Measurements from ENCODE around the gene SMPD1. TPM values are rescaled to one million over a fixed set of nuclear protein-coding genes. Genes with fewer than 3 reads are reported as not detected.

The SMPD1 gene
- total RNA-seq, 1 experiment from 2014 or later, result 176 TPM

DNA sequence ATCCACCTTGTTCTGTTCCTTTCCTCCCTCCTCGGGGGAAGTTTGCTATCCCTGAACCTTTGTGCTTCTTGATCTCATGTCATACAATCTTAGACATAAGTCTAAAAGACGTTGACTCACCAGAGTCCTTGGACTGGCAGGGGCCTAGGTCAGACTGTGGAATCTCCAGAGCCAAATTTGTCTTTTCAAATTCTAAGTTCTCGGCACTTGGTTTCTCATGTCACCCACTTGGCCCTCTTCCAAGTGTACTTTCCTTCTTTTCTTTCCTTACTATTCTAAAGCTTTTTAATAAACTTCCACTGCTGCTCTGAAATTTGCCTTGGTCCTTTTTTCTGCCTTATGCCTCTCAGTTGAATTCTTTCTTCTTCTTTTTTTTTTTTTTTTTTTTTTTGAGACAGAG, 30.1 kb upstream of the SMPD1 start:
- no peak overlapping the region for H3K27ac ChIP-seq (ENCODE audit: low read depth, low read length, poor library complexity, severe bottlenecking)
- H3K4me3 ChIP-seq (ENCODE audit: low read depth, low read length, poor library complexity, severe bottlenecking), result no peak overlapping the region
- CTCF ChIA-PET, result interaction anchor here (0.6 to 0.7 kb wide), 2 partner anchors 19 to 754 kb away, joined by 7 to 9 read pairs; no protein-coding TSS in a partner anchor
- TF ChIP-seq, protein P1, sequence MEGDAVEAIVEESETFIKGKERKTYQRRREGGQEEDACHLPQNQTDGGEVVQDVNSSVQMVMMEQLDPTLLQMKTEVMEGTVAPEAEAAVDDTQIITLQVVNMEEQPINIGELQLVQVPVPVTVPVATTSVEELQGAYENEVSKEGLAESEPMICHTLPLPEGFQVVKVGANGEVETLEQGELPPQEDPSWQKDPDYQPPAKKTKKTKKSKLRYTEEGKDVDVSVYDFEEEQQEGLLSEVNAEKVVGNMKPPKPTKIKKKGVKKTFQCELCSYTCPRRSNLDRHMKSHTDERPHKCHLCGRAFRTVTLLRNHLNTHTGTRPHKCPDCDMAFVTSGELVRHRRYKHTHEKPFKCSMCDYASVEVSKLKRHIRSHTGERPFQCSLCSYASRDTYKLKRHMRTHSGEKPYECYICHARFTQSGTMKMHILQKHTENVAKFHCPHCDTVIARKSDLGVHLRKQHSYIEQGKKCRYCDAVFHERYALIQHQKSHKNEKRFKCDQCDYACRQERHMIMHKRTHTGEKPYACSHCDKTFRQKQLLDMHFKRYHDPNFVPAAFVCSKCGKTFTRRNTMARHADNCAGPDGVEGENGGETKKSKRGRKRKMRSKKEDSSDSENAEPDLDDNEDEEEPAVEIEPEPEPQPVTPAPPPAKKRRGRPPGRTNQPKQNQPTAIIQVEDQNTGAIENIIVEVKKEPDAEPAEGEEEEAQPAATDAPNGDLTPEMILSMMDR (conservative IDR thresholded peaks at IDR 0.05; ENCODE audit: low read depth, low read length), result no peak
- no peak for TF ChIP-seq EZH2 (IDR thresholded peaks at IDR 0.05; ENCODE audit: borderline replicate concordance, low read depth, low read length, poor library complexity, severe bottlenecking)
- no peaks in the 10 kb centered on the region for H3K27me3 ChIP-seq (replicated peaks; ENCODE audit: insufficient read depth, low read depth, low read length, poor library complexity)
- no peaks in the 10 kb centered on the region for H3K36me3 ChIP-seq (ENCODE audit: insufficient read depth, low read length, poor library complexity, severe bottlenecking)
- BruUV-seq (replicated peaks), result no TSS peak
- no peaks in the 10 kb centered on the region for H3K9me3 ChIP-seq (ENCODE audit: low read depth, low read length, poor library complexity, severe bottlenecking)
- DNase-seq (ENCODE audit: low spot score), result no peak
- POLR2A ChIA-PET (ENCODE audit: low non-redundant PET), result no interaction called here
- intact Hi-C loops (cut with micrococcal nuclease; ENCODE audit: unreplicated experiment), result loop anchor here (5.0 kb wide), 1 partner anchor 63 kb away; no protein-coding TSS in a partner anchor
- H3K4me1 ChIP-seq (ENCODE audit: insufficient read depth, low read length, poor library complexity, severe bottlenecking), result peaks cover 6% of the 10 kb centered on the region

DNA sequence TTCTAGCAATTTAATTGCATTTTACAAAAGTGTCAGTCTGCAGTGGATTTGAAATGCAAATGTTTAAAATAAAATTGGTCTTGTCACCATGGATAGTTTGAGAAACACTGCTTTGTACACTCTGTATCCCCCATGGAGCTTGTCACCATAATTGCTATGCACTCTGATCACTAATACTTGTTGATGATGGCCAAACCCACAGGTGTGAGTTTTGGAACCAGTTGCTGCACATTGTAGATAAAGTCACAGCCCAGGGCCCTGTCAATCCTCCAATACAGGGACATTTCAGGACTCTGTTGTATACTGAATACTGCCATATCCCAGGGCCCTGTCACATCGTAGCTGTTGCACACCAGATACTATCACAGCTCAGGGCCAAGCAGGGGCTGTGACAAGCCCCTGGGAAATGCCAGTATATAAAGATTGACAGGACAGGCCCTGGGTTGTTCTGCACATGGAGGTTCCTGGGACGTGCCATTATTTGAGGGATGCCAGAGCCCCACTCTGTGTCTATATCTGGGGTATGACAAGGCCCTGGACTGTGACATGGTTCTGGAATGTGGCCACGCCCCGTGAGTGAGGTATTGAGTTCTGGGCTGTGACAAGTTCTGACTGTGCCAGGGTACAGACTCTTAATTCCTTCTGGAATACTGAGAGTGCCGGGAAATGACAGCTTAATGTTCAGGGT, 27.9 kb upstream of the SMPD1 start:
- ChIA-PET CTCF (interaction anchor here (0.6 to 1.6 kb wide), 16 partner anchors 8 to 471 kb away, joined by 3 to 25 read pairs (median 6); no protein-coding TSS in a partner anchor), POLR2A (ENCODE audit: low non-redundant PET) (no interaction called here)
- H3K27me3 ChIP-seq (replicated peaks; ENCODE audit: insufficient read depth, low read depth, low read length, poor library complexity), result no peaks in the 10 kb centered on the region
- no peak overlapping the region for H3K4me3 ChIP-seq (ENCODE audit: low read depth, low read length, poor library complexity, severe bottlenecking)
- intact Hi-C loops (cut with micrococcal nuclease; ENCODE audit: unreplicated experiment), result loop anchor here (2.0 to 5.0 kb wide), 2 partner anchors 65 to 340 kb away; no protein-coding TSS in a partner anchor
- no peak overlapping the region for H3K27ac ChIP-seq (ENCODE audit: low read depth, low read length, poor library complexity, severe bottlenecking)
- no peak for DNase-seq (ENCODE audit: low spot score)
- H3K9me3 ChIP-seq (ENCODE audit: low read depth, low read length, poor library complexity, severe bottlenecking), result no peaks in the 10 kb centered on the region
- no TSS peak for BruUV-seq (replicated peaks)
- H3K36me3 ChIP-seq (ENCODE audit: insufficient read depth, low read length, poor library complexity, severe bottlenecking), result no peaks in the 10 kb centered on the region
- no peak for TF ChIP-seq EZH2 (IDR thresholded peaks at IDR 0.05; ENCODE audit: borderline replicate concordance, low read depth, low read length, poor library complexity, severe bottlenecking)
- TF ChIP-seq, protein P1 (conservative IDR thresholded peaks at IDR 0.05; ENCODE audit: low read depth, low read length), result no peak
- no peaks in the 10 kb centered on the region for H3K4me1 ChIP-seq (ENCODE audit: insufficient read depth, low read length, poor library complexity, severe bottlenecking)

DNA sequence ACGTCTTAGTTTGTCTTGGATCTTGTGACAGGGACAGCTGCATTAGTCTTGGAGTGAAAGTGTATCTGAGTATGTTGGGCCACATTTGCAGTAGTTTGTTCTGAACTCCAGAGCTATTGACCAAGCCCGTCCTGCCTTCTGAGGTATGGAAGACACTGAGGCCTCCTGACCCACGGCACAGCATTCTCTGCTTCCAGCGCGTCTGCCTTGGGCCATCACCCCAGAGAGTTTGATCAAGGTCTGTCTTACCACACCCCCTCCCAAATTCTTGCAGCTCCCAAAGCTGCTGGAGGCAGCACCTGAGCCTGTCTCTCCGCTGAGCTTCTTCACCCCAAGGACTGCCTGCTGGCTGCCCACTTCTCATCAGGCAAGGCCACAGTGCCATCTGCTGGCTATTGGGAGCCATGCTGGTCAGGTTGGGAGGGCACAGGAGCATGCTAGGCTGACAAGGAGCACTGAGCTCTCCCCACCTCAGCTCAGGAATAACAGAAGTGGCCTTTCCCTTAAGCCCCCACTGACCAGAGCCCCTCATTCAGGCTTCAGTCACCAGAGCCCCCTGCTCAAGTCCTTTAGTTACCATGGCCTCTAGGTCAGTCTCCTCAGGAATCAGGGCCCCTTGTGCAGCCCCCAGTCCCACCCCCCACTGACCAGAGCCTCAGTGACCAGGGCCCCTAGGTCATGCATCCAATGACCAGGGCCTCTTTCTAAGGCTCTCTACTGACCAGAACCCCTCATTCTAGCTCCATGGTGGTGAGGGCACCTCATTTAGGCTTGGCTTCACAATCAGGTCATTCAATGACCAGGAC, 27.2 kb upstream of the SMPD1 start:
- Histone ChIP-seq H3K9me3 (ENCODE audit: low read depth, low read length, poor library complexity, severe bottlenecking) (no peaks in the 10 kb centered on the region), H3K27me3 (replicated peaks; ENCODE audit: insufficient read depth, low read depth, low read length, poor library complexity) (no peaks in the 10 kb centered on the region), H3K4me1 (ENCODE audit: insufficient read depth, low read length, poor library complexity, severe bottlenecking) (no peaks in the 10 kb centered on the region), H3K4me3 (ENCODE audit: low read depth, low read length, poor library complexity, severe bottlenecking) (no peak overlapping the region), H3K27ac (ENCODE audit: low read depth, low read length, poor library complexity, severe bottlenecking) (no peak overlapping the region), H3K36me3 (ENCODE audit: insufficient read depth, low read length, poor library complexity, severe bottlenecking) (no peaks in the 10 kb centered on the region)
- BruUV-seq (replicated peaks), result no TSS peak
- intact Hi-C loops (cut with micrococcal nuclease; ENCODE audit: unreplicated experiment), result loop anchor here (2.0 to 5.0 kb wide), 2 partner anchors 66 to 340 kb away; no protein-coding TSS in a partner anchor
- ChIA-PET POLR2A (ENCODE audit: low non-redundant PET) (no interaction called here), CTCF (interaction anchor here (0.6 to 1.6 kb wide), 17 partner anchors 9 to 485 kb away, joined by 3 to 25 read pairs (median 5); no protein-coding TSS in a partner anchor)
- peak; percentile 85 for DNase-seq (ENCODE audit: low spot score)
- no peak for TF ChIP-seq EZH2 (IDR thresholded peaks at IDR 0.05; ENCODE audit: borderline replicate concordance, low read depth, low read length, poor library complexity, severe bottlenecking)
- TF ChIP-seq, protein P1 (conservative IDR thresholded peaks at IDR 0.05; ENCODE audit: low read depth, low read length), result peak; percentile 86
